GM12892 (cell line): Measurements from ENCODE around the gene NATD1.

Experiments
- POLR2A ChIP-seq: IDR thresholded peaks from 2 replicates; pipeline ENCODE4 v1.6.1; 2011; ENCODE audit warnings: low read depth, low read length, control low read depth
- TAF1 ChIP-seq: IDR thresholded peaks from 2 replicates; pipeline ENCODE4 v1.6.1; 2011; ENCODE audit warnings: low read depth, mild to moderate bottlenecking, control low read depth, low read length, borderline replicate concordance

- TF ChIP-seq TAF1 (no peak), POLR2A (no peak)
Observed at GRCh38 chr17:21198411-21198810, 54.8 kb downstream of the NATD1 start.
